GM12878 (cell line): Measurements from ENCODE around the gene ZNF669.

Experiments
- CTCF ChIP-seq, 3 experiments: IDR thresholded peaks in 2 of 3; conservative IDR thresholded peaks in 1 of 3; 2 replicates each; pipeline ENCODE4 v1.5.1; 2011; ENCODE audit warnings: low read depth in 3 of 3, low read length in 3 of 3, mild to moderate bottlenecking in 3 of 3, control low read depth in 2 of 3, moderate library complexity in 2 of 3, inconsistent platforms in 1 of 3, mixed read lengths in 1 of 3; ENCODE audit not compliant: control insufficient read depth in 2 of 3, insufficient read depth in 1 of 3; ENCODE audit errors: extremely low read depth in 1 of 3
- POLR2A ChIP-seq: IDR thresholded peaks from 2 replicates; pipeline ENCODE4 v1.6.1; 2011; ENCODE audit warnings: low read depth, mild to moderate bottlenecking, low read length
- SIN3A ChIP-seq: IDR thresholded peaks from 2 replicates; pipeline ENCODE4 v1.6.1; 2012; ENCODE audit warnings: low read depth, low read length, improper control_type of control experiment
- TARDBP ChIP-seq: IDR thresholded peaks from 2 replicates; pipeline ENCODE4 v1.6.1; 2016; ENCODE audit warnings: borderline replicate concordance

- TF ChIP-seq POLR2A (no peak), TARDBP (no peak), SIN3A (no peak), CTCF (IDR thresholded peaks at IDR 0.05 in 2 of 3, conservative IDR thresholded peaks at IDR 0.05 in 1 of 3; ENCODE audit: control insufficient read depth in 2 of 3, extremely low read depth in 1 of 3, insufficient read depth in 1 of 3, low read depth in 3 of 3, low read length in 3 of 3) (no peak)
Observed at GRCh38 chr1:247084771-247085170, 19.4 kb downstream of the ZNF669 start.
